Body of pancreas (tissue), 4 donors: ENCODE measurements around the gene SLC26A11. TPM values are rescaled to one million over a fixed set of nuclear protein-coding genes. Genes with fewer than 3 reads are reported as not detected.

Source experiments
- ATAC-seq: fragments of 150-250 bp; one replicate; pipeline ENCODE4 v1.9.1; 2016
- DNase-seq, 4 donors: peaks; one replicate each; pipeline ENCODE4 v3.0.0-alpha.2; 2019
- H3K27ac ChIP-seq, 4 donors: fragments of 200-600 bp; sonication (generic); 1 replicate in 3 of 4; 2 replicates in 1 of 4; pipeline versions ENCODE4 v1.5.1 to v1.6.1; 2016 to 2019; ENCODE audit warnings: mild to moderate bottlenecking in 1 of 4, mixed read lengths in 1 of 4, moderate library complexity in 1 of 4
- H3K27me3 ChIP-seq, 2 donors: fragments of 200-600 bp; sonication (generic); one replicate each; pipeline ENCODE4 v1.6.0; 2016; ENCODE audit warnings: mild to moderate bottlenecking in 1 of 2
- H3K36me3 ChIP-seq, 2 donors: fragments of 200-600 bp; sonication (generic); replicated peaks in 1 of 2; 2 replicates each; pipeline ENCODE4 v1.5.1; 2016; ENCODE audit warnings: low read depth in 2 of 2; ENCODE audit not compliant: insufficient read depth in 1 of 2
- H3K4me1 ChIP-seq: fragments of 200-600 bp; sonication (generic); one replicate; pipeline ENCODE4 v1.6.0; 2016
- H3K4me3 ChIP-seq, 2 donors: fragments of 200-600 bp; sonication (generic); 1 replicate in 1 of 2; 2 replicates in 1 of 2; pipeline ENCODE4 v1.5.1; 2016 to 2019
- H3K9me3 ChIP-seq, 3 donors: fragments of 200-600 bp; sonication (generic); 1 replicate in 2 of 3; 2 replicates in 1 of 3; pipeline ENCODE4 v1.5.1; 2016
- CTCF ChIP-seq, 7 experiments: fragments of 450-650 bp in 4 of 7; fragments of 200-600 bp in 3 of 7; sonication (generic) in 3 of 7; IDR thresholded peaks; one replicate each; pipeline ENCODE4 v1.5.1; 2016 to 2019; ENCODE audit warnings: antibody characterized with exemption in 7 of 7
- POLR2A ChIP-seq, 3 donors: fragments of 450-650 bp; IDR thresholded peaks; one replicate each; pipeline ENCODE4 v1.6.1; 2016; ENCODE audit warnings: antibody characterized with exemption in 3 of 3, mild to moderate bottlenecking in 2 of 3
- WGBS, 2 donors: methylation state at CpG; one replicate each; pipeline ENCODE4 v1.1.5; 2017; 5-methylcytosine and 5-hydroxymethylcytosine counted together
- intact Hi-C: fragments of 100-400 bp; cut with DNase I; formaldehyde crosslinking; loops from one replicate; pipeline ENCODE4 v1.15.1; 2023
- total RNA-seq, 2 donors: library from RNA; depleted of rRNA; stranded (reverse); fragments of >200 nt; gene quantifications; one replicate each; pipeline ENCODE4 v1.1.0, GENCODE V29; 2016

Gene SLC26A11
- total RNA-seq, 2 donors from 2014 or later, result 7.5 to 11.5 TPM

- WGBS, 2 donors, result 90 to 91% methylated on average over 14 to 20 of the region's 20 CpGs
- DNase-seq (no peak), ATAC-seq (no peak)
- peaks cover 48% of the 10 kb centered on the region in 2 donors for H3K36me3 ChIP-seq
- no peaks in the 10 kb centered on the region for H3K4me1 ChIP-seq
- intact Hi-C loops, result no loop called here
- no peak overlapping the region for H3K4me3 ChIP-seq
- no peak overlapping the region for H3K27ac ChIP-seq
- H3K27me3 ChIP-seq, result no peaks in the 10 kb centered on the region
- TF ChIP-seq CTCF (IDR thresholded peaks at IDR 0.05), result no peak
- no peak for TF ChIP-seq POLR2A (IDR thresholded peaks at IDR 0.05)
- no peaks in the 10 kb centered on the region for H3K9me3 ChIP-seq
These were observed 71.7 kb downstream of the SLC26A11 start for GRCh38 chr17:80291691-80292487.

DNA sequence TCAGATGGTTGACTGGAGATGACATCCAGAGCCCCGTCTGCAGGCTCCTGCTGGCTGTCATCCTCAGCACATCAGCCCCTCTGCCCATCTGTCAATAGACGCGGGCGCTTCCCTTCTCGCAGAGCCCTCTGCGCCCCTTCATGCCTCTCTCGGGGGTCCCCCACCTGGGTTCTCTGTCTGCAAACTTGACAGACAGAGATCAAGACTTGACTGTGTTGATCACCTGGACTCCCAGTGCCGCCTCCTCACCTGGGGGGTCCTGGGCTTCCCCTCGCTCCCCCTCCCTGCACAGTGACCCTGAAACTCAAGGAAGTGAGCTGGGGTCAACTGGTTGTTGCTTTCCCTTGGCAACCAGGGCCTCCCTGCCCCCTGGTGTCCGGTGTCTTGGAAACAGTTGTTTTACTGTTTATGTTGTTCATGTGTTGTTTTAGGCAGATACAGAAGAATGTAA is 72.3 kb downstream of the SLC26A11 start:
- no peak for ATAC-seq
- Histone ChIP-seq H3K27me3 (no peaks in the 10 kb centered on the region), H3K36me3 (peaks cover 46 to 48% of the 10 kb centered on the region in 2 donors), H3K4me1 (no peaks in the 10 kb centered on the region), H3K9me3 (no peaks in the 10 kb centered on the region), H3K27ac (no peak overlapping the region), H3K4me3 (no peak overlapping the region)
- intact Hi-C loops, result no loop called here
- no peak for DNase-seq
- WGBS, 2 donors, result 91 to 93% methylated on average over 10 of the region's 10 CpGs
- no peak for TF ChIP-seq POLR2A (IDR thresholded peaks at IDR 0.05)
- no peak for TF ChIP-seq CTCF (IDR thresholded peaks at IDR 0.05)

DNA sequence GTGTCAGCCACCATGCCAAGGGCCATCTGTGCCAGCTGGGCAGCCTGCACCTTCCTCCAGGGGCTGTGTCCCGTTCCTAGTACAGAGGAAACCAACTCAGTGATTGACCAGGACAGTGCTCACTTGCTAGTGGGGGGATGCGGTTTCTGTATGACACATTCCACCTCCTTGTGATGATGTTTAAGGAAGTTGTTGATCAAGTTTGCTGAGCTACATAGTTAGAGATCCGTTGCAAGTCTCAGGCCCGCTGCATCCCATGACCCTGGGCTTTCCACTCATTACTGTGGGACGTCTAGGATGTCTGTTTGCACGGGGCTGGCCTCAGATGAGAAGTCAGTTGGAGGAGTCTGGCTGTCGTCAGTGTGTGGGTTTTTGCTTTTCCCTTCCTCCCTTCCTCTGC is 74.0 kb downstream of the SLC26A11 start:
- H3K4me3 ChIP-seq, result no peak overlapping the region
- H3K9me3 ChIP-seq, result no peaks in the 10 kb centered on the region
- no peaks in the 10 kb centered on the region for H3K27me3 ChIP-seq
- intact Hi-C loops, result no loop called here
- DNase-seq (peak in 1 of 4 donors; percentile 46), ATAC-seq (no peak)
- no peaks in the 10 kb centered on the region for H3K4me1 ChIP-seq
- TF ChIP-seq POLR2A (IDR thresholded peaks at IDR 0.05) (no peak), CTCF (IDR thresholded peaks at IDR 0.05) (no peak)
- H3K36me3 ChIP-seq, result peaks cover 37 to 41% of the 10 kb centered on the region in 2 donors
- 82 to 92% methylated on average over 4 to 7 of the region's 7 CpGs for WGBS, 2 donors
- no peak overlapping the region for H3K27ac ChIP-seq

GRCh38 chr17:80294653-80295052 is 74.4 kb downstream of the SLC26A11 start:
- TF ChIP-seq POLR2A (IDR thresholded peaks at IDR 0.05) (no peak), CTCF (IDR thresholded peaks at IDR 0.05) (no peak)
- 78 to 87% methylated on average over 6 of the region's 6 CpGs for WGBS, 2 donors
- ATAC-seq (no peak), DNase-seq (no peak)
- Histone ChIP-seq H3K27me3 (no peaks in the 10 kb centered on the region), H3K36me3 (peaks cover 33 to 45% of the 10 kb centered on the region in 2 donors), H3K4me1 (no peaks in the 10 kb centered on the region), H3K4me3 (no peak overlapping the region), H3K9me3 (no peaks in the 10 kb centered on the region), H3K27ac (no peak overlapping the region)
- intact Hi-C loops, result no loop called here

DNA sequence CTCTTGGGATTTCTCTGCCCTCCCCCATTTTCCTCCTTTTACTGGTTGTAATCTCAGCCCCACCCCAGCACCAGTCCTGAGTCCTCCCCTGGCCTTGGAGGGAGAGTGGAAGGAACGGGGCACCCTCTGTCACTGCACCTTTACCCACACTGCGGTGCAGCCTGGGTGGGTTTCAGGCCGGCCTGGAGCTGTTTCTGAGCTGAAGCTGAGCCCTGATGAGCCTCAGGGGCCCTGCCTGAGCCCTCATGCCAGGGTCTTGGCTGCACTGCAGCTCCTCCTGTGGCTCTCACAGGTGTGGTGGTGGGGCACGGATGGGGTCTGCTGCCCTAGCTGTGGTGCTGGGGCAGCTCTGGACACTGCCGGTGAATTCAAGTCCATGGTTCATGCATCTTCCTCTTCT is 74.9 kb downstream of the SLC26A11 start:
- Histone ChIP-seq H3K4me3 (no peak overlapping the region), H3K4me1 (no peaks in the 10 kb centered on the region), H3K27me3 (no peaks in the 10 kb centered on the region), H3K27ac (no peak overlapping the region), H3K36me3 (peaks cover 31 to 47% of the 10 kb centered on the region in 2 donors), H3K9me3 (no peaks in the 10 kb centered on the region)
- no peak for TF ChIP-seq CTCF (IDR thresholded peaks at IDR 0.05)
- TF ChIP-seq POLR2A (IDR thresholded peaks at IDR 0.05), result no peak
- 70 to 91% methylated on average over 1 to 5 of the region's 5 CpGs for WGBS, 2 donors
- DNase-seq (no peak), ATAC-seq (no peak)
- intact Hi-C loops, result no loop called here
